C4-2B (cell line): ENCODE results near the gene LRRC10.

Experiments
- ZFX ChIP-seq: fragments of 450-650 bp; IDR thresholded peaks from 2 replicates; pipeline ENCODE4 v1.6.1; 2017
- TF ChIP-seq, protein P1 (sequence below): fragments of 450-650 bp; conservative IDR thresholded peaks from 2 replicates; pipeline ENCODE4 v1.5.1; 2017; ENCODE audit warnings: mild to moderate bottlenecking

DNA sequence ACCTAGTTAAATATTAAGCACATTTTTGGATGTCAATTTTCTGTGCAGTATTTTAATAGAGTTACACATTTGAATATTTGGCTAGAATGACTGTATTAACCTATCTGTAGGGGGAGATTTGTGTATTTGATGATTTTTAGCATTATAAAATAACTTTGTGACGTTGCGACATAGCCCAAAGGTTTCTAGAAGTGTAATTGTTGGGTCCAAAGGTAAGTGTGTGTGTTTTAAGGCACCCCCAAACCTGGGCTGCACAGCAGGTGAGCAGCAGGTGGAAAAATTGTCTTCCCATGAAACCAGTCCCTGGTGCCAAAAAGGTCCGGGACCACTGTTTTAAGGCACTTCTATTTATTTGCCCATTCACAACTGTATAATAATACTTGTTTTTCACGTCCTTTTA lies 22.2 kb downstream of the LRRC10 start:
- TF ChIP-seq, protein P1, sequence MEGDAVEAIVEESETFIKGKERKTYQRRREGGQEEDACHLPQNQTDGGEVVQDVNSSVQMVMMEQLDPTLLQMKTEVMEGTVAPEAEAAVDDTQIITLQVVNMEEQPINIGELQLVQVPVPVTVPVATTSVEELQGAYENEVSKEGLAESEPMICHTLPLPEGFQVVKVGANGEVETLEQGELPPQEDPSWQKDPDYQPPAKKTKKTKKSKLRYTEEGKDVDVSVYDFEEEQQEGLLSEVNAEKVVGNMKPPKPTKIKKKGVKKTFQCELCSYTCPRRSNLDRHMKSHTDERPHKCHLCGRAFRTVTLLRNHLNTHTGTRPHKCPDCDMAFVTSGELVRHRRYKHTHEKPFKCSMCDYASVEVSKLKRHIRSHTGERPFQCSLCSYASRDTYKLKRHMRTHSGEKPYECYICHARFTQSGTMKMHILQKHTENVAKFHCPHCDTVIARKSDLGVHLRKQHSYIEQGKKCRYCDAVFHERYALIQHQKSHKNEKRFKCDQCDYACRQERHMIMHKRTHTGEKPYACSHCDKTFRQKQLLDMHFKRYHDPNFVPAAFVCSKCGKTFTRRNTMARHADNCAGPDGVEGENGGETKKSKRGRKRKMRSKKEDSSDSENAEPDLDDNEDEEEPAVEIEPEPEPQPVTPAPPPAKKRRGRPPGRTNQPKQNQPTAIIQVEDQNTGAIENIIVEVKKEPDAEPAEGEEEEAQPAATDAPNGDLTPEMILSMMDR: no peak
- no peak for TF ChIP-seq ZFX
